Head of caudate nucleus (tissue), 42 donors: Measurements from ENCODE around the gene SLC1A6.
"Not testable (repeated sequence)": the region's sequence is repeated elsewhere in the genome, so short reads cannot be mapped to it uniquely, and the experiment has no call there.

Experiments
- DNase-seq, 42 donors: peaks; one replicate each; pipeline versions ENCODE4 v3.0.0 to v3.0.0-alpha.2; 2020 to 2021; ENCODE audit warnings: mixed read lengths in 7 of 42
- intact Hi-C: fragments of 100-400 bp; cut with DNase I; formaldehyde crosslinking; loops from one replicate; pipeline ENCODE4 v1.15.0; 2022

Gene SLC1A6

DNA sequence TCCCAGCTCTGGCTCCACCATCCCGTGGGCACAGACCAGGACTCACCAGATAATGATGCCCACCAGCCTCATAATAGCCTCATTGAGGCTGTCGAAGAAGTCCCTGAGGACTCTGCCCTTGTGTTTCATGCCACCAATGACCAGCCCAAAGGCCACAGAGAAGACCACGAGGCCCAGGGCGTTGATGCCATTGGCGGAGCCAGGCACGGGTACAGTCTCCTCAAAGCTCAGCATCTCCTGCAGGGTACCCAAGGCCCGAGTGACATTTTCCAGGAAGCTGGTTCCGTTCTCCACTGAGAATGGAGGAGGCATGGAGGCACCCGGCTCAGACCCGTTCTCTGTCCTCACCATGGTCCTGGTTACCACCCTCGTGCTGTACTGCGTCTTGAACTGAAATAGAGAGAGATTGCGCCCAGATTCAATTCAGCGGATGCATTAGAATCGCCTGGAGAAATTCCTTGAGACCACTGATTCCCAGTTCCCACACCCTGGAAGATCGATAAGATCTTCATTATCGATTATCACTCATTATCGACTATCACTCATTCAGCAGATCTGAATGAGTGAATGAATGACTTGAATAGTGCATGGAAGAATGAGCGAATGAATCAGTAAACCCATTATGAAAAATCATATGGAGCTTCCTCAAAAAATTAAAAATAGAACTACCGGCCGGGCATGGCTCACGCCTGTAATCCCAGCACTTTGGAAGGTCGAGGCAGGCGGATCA is 17.5 kb downstream of the SLC1A6 start:
- DNase-seq: no peak
- intact Hi-C loops: no loop called here

DNA sequence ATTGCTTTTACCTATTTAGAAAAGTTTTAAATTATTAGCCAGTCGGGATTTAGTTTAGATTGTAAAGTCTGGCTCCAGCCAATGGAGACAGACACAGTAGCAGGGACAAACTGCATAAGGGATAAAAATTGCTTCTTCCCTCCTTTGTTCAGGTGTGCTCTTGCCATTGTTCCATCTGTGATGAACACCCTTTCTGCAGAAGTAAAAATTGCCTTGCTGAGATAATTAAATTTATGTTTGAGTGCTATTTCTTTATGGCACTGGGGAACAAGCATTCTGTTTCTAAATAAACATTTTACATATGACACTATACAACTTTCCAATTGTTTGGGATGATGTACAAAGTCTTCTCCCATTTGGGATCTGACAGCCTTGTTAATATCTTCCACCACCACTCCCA is 20.4 kb downstream of the SLC1A6 start:
- intact Hi-C loops: no loop called here
- no peak for DNase-seq

DNA sequence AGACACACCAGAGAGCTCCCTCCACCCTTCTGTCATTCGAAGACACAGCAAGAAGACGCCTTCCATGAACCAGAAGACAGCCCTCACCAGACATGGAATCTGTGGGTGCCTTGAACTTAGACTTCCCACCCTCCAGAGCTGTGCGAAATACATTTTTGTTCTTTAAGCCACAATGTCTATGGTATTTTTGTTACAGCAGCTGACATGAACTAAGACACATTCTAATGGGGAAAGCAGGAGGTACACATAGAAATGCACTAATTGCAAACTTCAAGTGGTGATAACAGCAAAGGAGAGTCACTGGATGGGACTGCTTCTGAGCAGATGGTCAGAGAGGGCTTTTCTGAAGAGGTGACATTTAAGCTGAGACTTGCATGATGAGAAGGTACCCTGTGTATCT is 22.2 kb downstream of the SLC1A6 start:
- DNase-seq: no peak
- intact Hi-C loops: no loop called here

DNA sequence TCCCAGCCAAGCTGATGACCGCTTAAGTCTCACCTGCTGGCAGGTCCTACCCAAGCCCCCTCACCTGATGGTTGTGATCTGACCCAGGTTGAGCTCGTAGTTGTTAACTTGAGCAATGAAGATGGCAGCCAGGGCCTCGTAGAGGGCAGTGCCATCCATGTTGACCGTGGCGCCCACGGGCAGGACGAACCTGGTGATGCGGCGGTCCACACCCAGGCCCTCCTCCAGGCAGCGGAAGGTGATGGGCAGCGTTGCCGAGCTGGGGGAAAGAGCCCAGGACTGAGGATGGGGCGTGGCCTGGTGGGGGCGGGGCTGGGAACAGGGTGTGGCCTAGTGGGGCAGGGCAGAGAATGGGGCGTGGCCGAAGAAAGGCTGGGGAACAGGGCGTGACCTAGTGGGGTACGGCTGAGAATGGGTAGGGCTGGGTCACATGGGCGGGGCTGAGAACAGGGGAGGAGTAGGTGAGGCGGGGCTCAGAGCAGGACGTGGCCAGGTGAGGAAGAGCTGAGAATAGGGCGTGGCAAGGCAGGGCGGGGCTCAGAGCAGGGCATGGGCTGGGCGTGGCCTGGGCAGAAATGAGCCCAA is 25.5 kb downstream of the SLC1A6 start:
- no peak for DNase-seq
- intact Hi-C loops: no loop called here

DNA sequence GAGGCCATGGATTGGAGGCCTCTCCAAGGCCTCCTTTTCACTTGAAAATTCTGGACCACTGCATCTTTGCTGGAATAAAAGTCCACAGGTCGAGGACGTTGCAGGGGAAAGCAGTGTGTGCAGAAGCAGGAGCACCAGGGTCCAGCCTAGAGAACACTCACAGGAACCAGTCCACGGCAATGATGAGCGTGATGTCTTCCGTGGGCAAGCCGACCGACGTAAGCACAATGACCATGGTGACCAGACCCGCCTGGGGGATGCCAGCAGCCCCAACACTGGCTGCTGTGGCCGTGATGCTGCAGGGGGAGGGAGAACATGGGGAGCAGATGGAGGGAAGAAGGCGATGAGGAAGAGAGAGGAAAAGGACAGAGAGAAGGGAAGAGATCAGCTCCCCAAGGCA is 26.9 kb downstream of the SLC1A6 start:
- DNase-seq: no peak
- intact Hi-C loops: no loop called here

DNA sequence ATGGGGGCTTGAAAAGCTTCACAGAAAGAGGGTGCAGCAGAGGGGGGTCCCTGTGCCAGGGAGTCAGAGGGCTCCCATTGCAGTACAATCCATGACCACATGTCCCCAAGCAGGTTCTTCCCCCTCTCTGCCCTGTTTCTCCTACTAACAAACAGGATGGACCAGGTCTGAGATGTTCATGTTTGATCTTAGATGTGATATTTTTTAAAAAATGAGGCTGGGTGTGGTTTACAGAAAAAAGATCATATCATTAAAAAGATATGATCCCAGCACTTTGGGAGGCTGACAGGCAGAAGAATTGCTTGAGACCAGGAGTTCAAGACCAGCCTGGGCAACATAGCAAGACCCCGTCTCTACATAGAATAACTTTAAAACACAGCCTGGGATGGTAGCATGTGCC is 29.2 kb downstream of the SLC1A6 start:
- no peak for DNase-seq
- intact Hi-C loops: no loop called here

DNA sequence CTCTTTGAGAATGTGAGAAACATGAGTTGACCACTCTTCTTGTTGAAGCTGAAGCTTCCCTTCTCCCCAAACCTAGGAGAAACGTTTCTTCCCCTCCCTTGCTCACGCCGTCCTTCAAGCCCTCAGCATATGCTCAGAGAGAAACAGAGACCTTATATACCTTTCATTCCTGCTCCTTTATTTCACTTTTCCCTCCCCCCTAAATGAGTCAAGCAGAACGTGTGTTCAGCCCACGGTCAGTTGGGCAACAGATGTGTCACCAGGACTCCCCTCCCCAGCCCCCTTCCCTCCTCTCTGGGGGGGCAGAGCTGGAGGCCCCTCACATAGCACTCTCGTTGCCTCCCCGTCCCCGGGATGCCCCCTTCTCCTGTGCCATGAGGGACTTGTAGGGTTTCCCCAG is 29.8 kb downstream of the SLC1A6 start:
- DNase-seq: peak in 1 of 42 donors; percentile 22
- intact Hi-C loops: no loop called here

DNA sequence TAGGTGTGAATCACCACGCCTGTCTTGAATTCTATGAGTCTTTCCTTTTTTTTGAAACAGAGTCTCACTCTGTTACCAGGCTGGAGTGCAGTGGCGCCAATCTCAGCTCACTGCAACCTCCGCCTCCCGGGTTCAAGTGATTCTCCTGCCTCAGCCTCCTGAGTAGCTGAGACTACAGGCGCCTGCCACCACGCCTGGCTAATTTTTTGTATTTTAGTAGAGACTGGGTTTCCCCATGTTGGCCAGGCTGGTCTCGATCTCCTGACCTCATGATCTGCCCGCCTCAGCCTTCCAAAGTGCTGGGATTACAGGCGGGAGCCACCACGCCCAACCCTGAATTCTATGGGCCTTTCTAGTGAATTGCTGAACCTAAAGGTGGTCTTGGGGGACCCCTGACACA is 30.3 kb downstream of the SLC1A6 start:
- intact Hi-C loops: not testable (repeated sequence)
- peak in 1 of 42 donors; percentile 9 for DNase-seq

DNA sequence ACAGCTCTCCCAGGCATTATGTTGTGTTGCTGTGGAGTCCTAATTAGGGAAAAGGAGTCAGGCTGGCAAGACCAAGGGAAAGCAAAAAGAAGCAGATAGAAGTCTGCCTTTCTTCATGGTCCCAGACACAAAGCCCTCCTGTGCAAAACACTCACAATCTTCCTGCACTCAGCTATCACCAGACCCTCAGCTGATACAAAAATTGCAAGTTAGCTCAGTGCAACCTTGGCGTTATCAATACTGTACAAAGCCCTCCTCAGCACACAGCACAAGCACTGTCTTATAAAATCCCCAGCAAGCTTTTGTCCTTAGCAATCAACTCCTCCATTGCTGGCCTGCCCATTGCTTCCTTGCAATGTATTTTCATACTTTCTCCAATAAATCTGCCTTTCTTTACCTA is 35.2 kb downstream of the SLC1A6 start:
- no peak for DNase-seq
- intact Hi-C loops: no loop called here

DNA sequence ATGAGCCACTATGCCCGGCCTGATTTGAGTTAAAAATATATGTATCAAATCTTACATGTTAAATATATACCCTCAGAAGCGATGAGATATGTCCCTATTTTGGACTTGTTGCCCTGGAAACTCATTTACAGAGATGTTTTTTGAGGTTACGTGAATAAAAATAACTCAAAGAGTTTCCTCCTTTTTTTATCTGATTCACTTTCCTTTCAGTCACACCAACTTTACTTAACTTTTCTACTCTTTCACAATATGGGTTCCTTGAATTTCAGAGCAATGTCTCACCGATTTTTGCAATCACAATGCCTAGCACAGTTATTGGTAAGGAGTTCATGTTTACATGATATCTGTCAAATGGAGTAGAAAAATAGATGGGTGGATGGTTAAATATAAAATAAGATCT is 36.1 kb downstream of the SLC1A6 start:
- DNase-seq: peak in 1 of 42 donors; percentile 10
- intact Hi-C loops: no loop called here

DNA sequence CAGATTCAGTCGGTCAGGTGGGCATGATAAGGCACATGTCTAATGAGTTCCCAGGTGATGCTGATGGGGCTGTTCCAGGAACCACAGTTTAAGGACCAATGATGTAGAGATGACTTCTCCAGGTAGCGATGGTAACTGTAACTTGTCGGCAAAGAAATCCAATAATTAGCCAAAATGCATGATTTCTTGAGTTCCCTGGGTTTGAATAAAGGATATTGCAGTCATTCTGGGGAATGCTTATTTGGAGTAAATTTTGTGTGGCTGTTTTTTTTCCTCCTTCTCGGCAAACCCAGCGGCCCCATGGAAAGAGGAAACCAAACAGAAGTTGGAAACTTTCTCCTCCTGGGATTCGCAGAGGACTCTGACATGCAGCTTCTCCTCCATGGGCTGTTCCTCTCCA is 38.5 kb downstream of the SLC1A6 start, which contains the start of gene OR7C2:
Gene OR7C2, plus strand, starts transcription at position 301 of the 400 bp plus-strand sequence. Its CDS starts 0 bp downstream, at position 301.
- intact Hi-C loops: no loop called here
- DNase-seq: no peak

DNA sequence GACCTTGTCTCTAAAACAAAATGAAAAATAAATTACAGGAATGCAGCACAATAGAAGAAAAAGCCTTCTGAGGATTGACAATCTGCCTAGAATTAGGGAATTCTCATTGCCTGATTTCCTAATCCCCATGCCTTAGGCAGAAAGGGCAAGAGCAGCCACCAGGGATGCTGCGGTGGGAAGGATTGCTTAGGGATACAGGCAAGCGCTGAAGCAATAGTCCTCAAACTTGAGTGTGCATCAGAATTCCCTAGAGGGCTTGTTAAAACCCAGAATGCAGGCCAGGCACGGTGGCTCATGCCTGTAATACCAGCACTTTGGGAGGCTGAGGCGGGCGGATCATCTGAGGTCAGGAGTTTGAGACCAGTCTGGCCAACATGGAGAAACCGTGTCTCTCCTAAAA is 39.4 kb downstream of the SLC1A6 start:
- no peak for DNase-seq
- intact Hi-C loops: no loop called here

DNA sequence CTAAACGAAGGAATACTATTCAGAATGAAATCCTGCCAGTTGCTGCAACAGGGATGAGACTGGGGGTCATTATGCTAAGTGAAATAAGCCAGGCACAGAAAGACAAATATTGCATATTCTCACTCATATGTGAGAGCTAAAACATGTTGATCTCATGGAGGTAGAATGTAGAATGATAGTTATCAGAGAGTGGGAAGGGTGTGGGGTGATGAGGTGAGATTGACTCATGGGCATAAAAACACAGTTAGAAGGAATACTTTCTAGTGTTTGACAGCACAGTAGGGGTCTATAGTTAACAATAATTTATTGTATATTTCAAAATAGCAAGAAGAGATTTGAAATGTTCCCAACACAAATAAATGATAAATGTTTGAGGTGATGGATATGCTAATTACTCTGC is 46.2 kb downstream of the SLC1A6 start:
- DNase-seq: no peak

DNA sequence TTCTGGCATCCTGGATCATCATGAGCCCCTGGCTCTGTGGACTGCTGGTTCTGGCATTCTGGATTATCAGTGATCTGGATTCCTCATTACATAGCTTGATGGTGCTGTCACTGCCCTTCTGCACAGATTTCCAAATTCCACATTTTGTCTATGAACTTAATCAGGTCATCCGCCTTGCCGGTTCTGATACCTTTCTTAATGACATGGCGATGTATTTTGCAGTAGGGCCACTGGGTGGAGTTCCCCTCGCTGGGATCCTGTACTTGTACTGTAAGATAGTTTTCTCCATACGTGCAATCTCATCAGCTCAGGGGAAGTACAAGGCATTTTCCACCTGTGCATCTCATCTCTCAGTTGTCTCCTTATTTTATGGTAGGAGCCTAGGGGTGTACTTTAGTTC is 62.8 kb downstream of the SLC1A6 start:
- peak in 22 of 42 donors; percentile 3 to 72 (median 26) for DNase-seq
- intact Hi-C loops: no loop called here

More for the DNA sequence above, 46.2 kb downstream of the SLC1A6 start:
- intact Hi-C loops: no loop called here

DNA sequence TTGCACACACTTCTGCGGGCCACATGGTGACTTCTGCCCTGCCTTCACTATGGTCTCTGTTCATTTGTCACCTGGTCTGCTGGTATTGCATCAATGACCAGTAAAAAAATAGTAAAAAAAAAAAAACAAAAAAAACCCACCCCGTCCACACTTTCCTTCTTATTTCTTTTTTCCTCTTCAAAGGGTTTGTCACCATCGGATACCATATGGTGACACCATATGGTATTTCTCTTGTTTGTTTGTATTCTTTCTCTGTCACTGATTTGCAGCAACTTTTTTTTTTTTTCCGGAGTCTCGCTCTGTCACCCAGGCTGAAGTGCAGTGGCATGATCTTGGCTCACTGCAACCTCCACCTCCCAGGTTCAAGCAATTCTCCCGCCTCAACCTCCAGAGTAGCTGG is 64.5 kb downstream of the SLC1A6 start:
- DNase-seq: no peak
- intact Hi-C loops: no loop called here

DNA sequence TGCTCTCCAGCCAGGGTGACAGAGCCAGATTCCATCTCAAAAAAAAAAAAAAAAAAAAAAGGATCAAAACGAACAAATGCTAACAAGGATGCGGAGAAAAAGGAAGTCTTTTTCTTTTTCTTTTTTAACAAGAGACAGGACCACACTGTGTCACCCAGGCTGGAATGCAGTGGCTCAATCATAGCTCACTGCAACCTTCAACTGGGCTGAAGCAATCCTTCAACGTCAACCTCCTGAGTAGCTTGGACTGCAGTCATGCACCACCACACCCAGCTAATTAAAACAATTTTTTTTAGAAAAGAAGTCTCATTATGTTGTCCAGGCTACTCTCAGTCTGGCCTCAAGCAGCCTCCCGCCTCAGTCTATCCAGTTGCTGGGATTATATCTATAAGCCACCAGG is 73.0 kb downstream of the SLC1A6 start:
- intact Hi-C loops: no loop called here
- no peak for DNase-seq

DNA sequence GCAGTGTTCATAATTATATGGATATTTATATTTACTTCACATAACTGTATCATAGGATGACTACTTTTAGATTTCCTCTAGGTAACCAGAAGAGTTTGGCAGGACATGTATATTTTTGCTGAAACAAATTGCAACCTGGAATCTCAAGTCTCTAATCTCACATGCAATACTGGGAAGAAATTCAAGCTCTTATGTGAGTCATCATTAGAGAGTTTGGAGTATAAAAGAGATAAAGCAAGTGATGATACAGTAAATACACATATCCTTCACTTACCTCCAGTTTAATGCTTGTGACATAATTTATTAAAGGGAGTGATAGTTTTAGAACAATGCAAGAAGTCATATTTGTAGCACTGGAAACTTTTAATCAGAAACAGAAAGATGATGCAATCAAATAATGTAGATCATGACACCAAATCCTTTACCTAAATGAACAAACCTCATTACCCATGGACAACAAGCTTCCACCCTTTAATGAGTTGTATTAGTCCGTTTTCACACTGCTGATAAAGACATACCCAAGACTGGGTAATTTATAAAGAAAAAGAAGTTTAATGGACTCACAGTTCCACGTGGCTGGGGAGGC is 77.9 kb downstream of the SLC1A6 start:
- DNase-seq: no peak
- intact Hi-C loops: no loop called here
